GM12873 (cell line): Measurements from ENCODE around the gene ENC1.

ENCODE experiments used
- TF ChIP-seq, protein P1 (sequence below): IDR thresholded peaks from 2 replicates; pipeline ENCODE4 v1.5.1; 2012; ENCODE audit warnings: low read depth, mild to moderate bottlenecking, moderate library complexity, low read length, control low read depth; ENCODE audit not compliant: insufficient read depth; ENCODE audit errors: missing control alignments

The ENC1 gene

DNA sequence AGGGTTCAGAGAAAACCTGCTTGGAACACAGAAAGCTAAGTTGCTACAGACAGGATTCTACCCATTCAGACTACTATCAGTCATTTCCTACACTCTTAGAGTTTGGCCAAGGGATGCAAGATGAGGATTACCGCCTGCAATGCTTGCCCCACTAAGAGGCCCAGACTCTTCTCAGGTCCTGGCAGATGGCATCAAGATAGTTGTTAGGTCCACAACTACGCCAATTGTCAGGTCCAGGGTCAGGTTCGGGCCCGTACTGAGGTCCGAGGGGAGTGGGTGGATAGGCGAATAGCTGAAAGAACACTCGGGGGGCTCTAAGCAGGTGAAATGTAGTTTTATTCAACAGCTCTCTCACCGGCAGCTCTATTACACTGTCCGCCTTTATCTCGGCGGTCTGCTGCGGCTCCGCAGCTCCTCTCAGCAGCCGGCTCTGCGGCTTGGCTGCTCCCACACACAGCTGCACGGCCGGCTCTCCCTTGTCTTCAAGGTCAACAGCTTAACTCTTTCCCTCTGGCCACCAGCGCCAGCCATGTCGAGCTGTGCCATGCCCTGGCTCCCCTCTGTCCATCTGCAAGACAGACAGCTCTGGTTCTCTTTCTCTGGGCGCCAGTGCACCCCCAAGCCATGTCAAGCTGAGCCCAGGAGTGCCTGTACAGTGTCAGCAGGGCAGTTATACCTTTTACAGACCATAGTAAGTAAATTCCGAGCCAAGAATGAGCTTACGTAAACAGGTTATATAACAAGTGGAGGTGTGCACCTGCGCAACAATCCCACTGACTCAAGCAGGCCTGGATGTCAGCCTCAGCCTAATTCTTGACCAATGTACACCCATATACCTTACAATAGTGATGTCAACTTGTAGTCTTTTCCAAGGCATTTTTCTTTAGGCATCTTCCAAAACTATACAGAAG lies 24.0 kb downstream of the ENC1 start:
- TF ChIP-seq, protein P1, sequence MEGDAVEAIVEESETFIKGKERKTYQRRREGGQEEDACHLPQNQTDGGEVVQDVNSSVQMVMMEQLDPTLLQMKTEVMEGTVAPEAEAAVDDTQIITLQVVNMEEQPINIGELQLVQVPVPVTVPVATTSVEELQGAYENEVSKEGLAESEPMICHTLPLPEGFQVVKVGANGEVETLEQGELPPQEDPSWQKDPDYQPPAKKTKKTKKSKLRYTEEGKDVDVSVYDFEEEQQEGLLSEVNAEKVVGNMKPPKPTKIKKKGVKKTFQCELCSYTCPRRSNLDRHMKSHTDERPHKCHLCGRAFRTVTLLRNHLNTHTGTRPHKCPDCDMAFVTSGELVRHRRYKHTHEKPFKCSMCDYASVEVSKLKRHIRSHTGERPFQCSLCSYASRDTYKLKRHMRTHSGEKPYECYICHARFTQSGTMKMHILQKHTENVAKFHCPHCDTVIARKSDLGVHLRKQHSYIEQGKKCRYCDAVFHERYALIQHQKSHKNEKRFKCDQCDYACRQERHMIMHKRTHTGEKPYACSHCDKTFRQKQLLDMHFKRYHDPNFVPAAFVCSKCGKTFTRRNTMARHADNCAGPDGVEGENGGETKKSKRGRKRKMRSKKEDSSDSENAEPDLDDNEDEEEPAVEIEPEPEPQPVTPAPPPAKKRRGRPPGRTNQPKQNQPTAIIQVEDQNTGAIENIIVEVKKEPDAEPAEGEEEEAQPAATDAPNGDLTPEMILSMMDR: no peak

DNA sequence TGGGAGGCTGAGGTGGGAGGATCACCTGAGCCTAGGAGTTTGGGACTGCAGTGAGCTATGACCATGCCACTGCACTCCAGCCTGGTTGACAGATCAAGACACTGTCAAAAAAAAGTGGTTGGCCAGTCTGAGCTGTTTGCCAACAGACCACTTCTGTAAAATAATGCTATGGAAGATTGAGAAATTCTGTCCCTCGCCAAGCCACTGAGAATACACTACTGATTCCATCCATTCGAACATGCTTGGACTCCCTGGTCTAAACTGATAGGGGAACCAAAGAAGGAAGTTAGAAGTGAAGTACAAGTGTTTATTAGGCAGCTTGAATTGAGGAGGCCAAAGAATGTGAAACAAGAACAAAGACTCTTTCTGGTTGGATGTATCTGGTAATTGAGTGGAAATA lies 27.2 kb downstream of the ENC1 start:
- TF ChIP-seq, protein P1: no peak

DNA sequence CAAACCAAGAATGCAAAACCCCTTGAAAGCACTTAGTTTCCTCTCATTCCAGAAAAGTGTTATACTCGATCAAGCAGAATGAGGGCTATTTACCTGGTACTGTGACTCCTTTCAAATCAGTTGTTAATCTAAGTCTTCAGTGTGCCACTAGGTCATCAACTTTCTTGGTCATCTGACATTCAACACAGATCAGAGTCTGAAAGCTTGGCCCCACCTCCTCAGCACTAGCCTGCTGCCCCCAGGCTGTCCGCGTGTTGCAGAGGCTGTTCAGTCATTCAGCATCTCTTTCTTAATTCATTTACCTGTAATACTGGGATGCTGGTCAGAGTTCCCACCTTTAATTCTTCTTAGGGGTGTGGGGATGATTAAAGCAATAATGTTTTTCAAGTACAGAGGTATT lies 28.5 kb downstream of the ENC1 start:
- TF ChIP-seq, protein P1: no peak

DNA sequence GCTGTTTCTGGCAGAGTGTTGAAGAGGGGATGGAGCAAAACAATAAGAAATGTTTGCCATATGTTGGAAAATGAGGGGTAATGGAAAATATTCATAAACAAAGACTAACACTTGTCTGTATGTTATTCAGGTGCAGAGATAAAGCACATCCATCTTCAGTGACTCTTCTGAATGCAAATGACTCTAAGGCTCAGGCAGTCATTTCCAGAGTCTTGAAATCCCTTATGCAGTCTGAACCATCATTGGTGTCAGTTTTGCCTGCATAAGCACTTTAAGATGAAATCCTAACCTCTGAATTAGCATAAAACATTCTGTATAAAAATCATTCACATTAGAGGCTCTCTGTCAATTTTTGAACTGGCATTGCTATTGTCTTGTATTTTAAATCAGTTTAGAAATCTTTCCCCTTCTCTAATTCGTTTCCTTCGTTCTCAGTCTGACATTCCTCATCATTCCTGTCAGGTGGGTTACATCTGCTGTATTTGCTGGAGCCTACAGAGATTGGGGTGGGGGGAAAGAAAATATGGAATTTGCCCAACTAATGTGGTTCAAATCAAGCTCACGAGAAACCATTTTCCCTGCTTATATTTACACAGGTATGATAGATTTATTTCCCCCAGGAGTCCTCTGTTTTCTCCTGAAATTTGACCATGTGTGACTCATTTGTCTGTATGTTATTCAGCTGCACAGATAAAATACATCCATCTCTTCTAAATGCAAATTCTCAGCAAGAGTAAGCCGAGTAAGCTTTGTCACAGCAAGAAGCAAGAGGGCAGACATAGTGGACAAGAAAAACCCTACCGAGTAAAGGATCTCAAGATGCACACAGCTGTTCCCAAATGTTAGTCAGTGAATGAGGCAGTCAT lies 31.6 kb downstream of the ENC1 start:
- TF ChIP-seq, protein P1: no peak

DNA sequence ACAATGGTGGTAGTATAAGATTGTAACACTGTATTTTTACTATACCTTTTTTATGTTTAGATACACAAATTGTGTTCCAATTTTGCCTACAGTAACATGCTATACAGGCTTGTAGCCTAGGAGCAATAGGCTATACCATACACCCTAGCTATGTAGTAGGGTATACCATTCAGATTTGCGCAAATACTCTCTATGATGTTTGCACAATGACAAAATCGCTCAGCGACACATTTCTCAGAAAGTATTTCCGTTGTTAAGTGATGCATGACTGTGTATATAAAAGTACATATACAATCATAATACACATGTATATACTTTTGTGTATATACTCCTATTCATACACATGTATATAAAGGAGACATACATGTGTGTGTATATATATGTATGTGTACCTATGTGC lies 34.8 kb downstream of the ENC1 start:
- TF ChIP-seq, protein P1: no peak

DNA sequence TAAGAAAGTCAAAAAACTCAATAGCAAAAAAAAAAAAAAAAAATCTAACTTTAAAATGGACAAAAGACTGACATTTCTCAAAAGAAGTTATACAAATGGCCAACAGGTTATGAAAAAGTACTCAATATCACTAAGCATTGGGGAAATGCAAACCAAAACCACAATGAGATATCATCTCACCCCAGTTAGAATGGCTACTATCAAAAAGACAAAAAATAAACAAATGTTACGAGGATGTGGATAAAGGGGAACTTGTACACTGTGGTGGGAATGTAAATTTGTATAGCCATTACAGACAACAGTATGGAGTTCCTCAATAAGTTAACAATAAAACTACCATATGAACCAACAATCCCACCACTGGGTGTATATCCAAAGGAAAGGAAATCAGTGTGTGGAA lies 37.2 kb downstream of the ENC1 start:
- TF ChIP-seq, protein P1: no peak

DNA sequence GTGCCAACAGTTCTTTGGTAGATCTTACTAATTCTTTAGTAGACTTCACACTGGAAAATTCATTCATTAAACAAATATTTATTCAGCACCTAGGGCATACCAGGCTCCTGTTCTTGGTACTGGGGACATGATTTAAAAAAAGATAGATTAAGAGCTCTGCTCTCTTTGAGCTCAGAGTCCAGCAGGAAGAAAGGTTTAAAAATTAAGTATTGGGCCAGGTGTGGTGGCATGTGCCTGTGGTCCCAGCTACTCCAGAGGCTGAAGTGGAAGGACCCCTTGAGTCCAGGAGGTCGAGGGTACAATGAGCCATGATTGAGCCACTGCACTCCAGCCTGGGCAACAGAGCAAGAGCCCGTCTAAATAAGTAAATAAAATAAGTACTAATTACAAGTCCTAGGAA lies 41.4 kb downstream of the ENC1 start:
- TF ChIP-seq, protein P1: no peak
